KOPT-K1 (cell line): ENCODE data around the gene OMA1.

Experiments used
- H3K27ac ChIP-seq: fragments of 200-600 bp; sonication (generic); 2 replicates; pipeline ENCODE4 v1.5.1; 2016; ENCODE audit warnings: antibody characterized with exemption, mild to moderate bottlenecking, low read depth, low read length; ENCODE audit not compliant: poor library complexity, severe bottlenecking
- H3K36me3 ChIP-seq: fragments of 200-600 bp; sonication (generic); 2 replicates; pipeline ENCODE4 v1.5.1; 2017; ENCODE audit warnings: antibody characterized with exemption, mild to moderate bottlenecking, low read length, moderate library complexity; ENCODE audit not compliant: insufficient read depth
- H3K9me3 ChIP-seq: fragments of 200-600 bp; sonication (generic); 2 replicates; pipeline ENCODE4 v1.5.1; 2017; ENCODE audit warnings: antibody characterized with exemption, low read length, mild to moderate bottlenecking; ENCODE audit not compliant: insufficient read depth, poor library complexity, severe bottlenecking

Gene OMA1

DNA sequence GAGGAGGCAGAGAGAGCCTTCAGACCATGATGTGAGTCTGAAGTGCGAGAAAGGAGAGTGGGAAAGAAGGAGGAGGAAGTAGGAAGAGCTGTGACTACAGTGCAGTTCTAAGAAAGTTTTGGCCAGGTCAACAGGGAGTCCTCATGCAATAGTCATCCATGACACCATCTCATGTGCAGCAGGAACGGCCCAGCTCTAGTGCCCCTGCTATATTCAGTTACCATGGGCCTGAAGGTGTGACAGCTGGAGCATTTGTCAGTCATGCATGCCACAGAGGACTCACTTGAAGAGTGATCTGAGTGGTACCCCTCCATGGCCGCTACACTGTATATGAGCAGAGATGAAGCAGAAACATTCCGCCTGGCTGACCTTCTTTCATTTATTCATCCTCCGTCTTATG lies 77.9 kb downstream of the OMA1 start:
- no peak overlapping the region for H3K27ac ChIP-seq
- H3K36me3 ChIP-seq, result no peaks in the 10 kb centered on the region
- H3K9me3 ChIP-seq, result no peaks in the 10 kb centered on the region

DNA sequence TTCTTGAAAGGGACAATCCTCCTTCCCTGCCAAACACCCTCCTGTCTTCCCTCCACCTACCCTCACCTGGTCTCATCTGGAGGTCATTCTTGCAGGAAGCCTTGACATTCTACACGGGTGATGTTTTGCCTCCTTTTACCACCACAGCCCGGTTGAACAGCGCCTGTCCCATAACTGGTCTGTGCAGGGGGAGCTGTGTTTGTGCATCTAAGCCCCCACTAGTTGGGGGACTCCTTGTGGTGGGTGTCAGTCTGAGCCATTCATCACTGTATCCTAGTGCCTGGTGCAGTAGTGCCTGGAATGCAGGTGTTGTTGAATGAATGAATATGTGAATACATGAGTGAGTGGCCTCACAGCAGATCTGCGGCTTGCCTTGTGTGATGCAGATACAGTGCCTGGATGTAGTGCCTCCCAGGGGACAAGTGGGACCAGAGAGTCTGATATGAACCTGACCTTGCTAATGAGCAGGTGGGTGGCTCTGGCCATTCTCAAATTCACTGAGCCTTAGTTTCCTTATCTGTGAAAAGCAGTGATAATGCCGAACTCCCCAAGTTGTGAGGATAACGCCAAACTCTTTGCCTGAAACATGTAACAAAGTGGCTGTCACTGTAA lies 79.8 kb downstream of the OMA1 start:
- Histone ChIP-seq H3K36me3 (no peaks in the 10 kb centered on the region), H3K9me3 (no peaks in the 10 kb centered on the region), H3K27ac (no peak overlapping the region)

DNA sequence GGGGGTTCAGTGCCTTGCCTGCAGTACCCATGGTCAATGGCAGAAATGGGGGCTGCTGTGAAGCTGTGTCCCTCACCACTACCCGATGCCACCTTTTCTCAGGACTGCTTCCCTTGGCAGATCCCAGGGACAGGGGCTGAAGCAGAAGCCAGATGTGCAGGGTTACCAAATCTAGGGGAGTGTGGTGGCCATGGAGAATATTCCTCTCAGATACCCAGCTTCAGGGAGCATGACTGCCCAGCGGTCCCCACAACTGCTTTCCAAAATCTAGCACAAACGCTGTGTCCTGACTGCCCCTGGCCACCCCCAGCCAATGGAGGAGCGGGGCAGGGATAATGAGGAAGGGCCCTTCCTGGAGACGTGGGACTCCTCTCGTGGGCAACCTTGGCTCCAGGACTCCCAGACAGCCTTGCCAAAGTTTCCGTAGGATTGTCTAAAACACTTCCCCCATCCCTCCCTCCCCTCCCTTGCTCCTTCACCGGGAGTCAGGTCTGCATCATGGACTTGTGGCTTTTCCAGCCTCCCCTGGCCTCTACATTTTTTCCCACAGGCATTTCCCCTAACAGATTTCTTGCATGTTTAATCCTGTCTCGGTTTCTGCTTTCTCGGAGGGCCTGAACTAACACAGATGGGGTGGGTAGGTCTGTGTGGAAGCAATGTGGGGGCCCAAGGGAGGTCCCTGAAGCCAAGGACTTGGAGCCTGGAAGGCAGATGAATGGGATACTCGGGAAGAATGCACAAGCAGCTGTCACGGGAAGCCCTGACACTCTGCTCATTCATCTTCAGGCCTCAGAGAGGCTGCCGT lies 80.5 kb downstream of the OMA1 start:
- H3K9me3 ChIP-seq, result no peaks in the 10 kb centered on the region
- no peaks in the 10 kb centered on the region for H3K36me3 ChIP-seq
- H3K27ac ChIP-seq, result no peak overlapping the region

DNA sequence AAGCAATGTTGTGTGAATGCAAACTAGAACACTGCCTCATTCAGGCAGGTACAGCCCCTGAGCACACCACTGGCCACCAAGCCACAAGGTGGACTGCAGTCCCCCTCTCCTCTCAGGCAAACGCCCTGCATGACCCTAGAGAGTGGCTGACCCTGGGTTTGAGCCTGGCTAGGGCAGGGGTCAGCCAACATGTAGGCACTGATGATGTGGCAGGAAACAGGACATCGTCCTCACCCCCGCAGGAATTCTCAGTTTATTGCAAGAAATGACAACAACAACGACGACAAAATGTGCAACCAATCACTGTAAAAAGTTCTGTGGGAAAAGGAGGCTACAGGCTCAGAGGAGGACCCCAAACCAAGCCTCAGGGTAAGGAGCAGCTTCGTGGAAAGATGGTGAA lies 81.3 kb downstream of the OMA1 start:
- Histone ChIP-seq H3K27ac (no peak overlapping the region), H3K9me3 (no peaks in the 10 kb centered on the region), H3K36me3 (no peaks in the 10 kb centered on the region)

DNA sequence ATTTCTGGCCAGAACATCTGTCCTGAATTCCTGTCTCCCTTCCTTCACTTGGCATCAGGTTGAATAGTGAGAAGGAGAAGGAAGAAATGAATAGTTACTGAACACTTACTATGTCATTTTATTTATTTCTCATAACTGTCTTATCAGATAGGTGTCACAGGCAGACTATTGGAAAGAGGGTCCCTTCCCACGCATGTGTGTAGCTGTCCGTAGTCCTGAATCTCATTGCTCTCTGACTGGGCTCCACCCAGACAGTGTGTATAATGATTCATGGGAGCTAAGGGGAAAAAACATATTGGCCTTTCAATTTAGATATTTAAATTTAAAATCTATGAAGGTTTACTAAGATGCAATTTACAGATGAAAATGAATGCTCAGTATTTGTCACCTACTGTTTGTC lies 86.1 kb downstream of the OMA1 start:
- H3K36me3 ChIP-seq, result no peaks in the 10 kb centered on the region

DNA sequence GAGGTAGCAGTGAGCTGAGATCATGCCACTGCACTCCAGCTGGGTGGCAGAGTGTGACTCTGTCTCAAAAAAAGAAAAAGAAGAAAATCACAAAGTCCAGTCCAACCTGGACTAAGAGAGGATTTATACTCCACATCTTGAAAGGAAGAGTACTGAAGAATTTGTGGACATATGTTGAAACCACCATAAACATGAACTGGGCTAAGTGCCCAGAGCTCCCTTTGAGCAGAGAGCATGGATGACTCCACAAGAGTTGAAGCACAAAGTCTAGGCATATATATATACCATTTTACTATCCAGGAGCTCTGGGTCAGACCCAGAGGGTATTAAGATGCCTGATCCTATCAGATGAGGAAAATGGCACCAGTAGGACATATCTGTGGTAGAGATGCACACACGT lies 86.6 kb downstream of the OMA1 start:
- no peaks in the 10 kb centered on the region for H3K36me3 ChIP-seq
- H3K9me3 ChIP-seq, result no peaks in the 10 kb centered on the region
- no peak overlapping the region for H3K27ac ChIP-seq

More for the DNA sequence above, 86.1 kb downstream of the OMA1 start:
- no peak overlapping the region for H3K27ac ChIP-seq
- H3K9me3 ChIP-seq, result no peaks in the 10 kb centered on the region

DNA sequence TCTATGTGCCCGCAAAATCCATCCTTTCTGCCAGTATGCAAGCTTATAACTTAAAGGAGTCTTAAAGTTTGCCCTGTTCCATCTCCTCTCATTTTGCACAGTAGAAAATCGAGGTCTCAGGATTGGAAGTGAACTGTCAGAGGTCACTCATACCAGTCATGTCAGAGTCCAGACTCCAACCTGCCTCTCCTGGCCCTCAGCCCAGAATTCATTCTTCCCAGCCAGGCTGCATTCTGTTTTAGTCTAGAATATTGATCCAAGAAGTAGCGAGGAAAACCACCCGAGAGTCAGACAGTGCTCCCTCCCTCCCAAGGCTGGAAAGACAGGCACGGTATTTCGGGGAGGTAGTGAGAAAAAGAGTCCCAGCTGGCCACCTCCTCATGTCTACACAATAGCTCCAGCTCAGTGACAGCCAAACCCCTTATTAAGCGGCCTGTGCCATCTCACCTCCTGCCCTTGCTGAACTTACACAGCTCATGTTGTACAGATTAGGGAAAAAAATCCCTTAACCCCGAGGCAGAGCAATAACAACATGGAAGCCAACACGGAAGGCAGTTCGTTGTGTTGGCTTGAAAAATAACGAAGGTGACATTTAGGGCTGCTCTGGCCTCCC lies 89.4 kb downstream of the OMA1 start:
- Histone ChIP-seq H3K36me3 (no peaks in the 10 kb centered on the region), H3K27ac (no peak overlapping the region), H3K9me3 (no peaks in the 10 kb centered on the region)

DNA sequence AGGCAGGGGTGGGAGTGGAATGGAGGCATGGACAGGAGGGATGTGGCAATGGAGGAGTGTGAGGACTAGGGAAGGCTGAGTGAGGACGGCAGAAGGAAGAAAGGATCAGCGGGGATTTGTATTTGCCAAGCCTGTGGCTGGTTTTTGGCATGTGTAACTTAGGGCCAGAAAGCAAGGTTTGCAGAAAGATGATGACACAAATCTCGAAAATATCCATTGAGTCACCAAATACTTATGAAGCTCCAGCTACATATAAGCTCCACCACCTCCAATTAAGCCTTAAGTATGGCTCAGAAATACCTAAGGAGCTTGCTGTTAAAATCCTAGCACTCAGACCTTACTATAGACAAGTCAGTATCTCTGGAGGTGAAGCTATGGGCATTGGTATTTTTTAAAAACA lies 90.1 kb downstream of the OMA1 start:
- Histone ChIP-seq H3K36me3 (no peaks in the 10 kb centered on the region), H3K27ac (no peak overlapping the region), H3K9me3 (no peaks in the 10 kb centered on the region)

DNA sequence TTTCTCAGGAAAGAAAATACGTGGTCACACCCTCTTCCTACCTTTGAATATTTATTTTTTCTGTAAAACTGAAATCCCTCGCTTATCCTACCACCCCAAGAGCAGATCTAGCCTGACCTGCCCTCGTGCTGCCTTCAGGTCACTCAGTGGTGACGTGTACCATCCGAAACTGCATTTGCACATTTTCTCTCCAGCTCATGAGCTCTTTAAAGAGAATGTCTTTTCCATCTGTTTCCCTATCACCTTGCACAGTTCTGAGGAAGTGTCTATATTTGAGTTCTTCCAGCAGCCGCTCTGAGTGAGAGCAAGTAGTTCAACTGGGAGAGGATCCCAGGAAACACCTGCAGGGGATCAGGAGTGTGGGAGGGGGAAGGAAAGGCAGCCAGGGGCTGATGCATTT lies 91.7 kb downstream of the OMA1 start:
- no peaks in the 10 kb centered on the region for H3K9me3 ChIP-seq

DNA sequence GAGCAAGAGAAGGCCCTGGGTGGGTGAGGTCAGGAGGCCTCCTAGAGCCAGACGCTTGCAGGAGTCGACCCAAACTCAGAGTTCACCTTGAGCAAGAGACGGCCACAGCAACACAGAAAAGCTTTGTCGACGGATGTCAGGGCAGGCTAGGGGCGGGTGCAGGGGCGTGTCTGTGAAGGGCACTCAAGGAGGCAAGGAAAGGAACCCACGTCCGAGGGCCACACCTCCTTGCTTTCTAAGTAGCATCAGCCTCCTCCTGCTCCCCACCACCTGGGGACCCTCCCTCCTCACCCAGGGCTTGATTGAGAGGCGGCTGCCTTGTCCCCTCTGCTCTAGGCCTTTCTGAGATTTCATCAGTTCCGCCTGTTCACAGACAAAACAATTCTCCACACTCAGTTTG lies 92.1 kb downstream of the OMA1 start:
- Histone ChIP-seq H3K36me3 (no peaks in the 10 kb centered on the region), H3K27ac (no peak overlapping the region), H3K9me3 (no peaks in the 10 kb centered on the region)

More for the DNA sequence above, 91.7 kb downstream of the OMA1 start:
- no peaks in the 10 kb centered on the region for H3K36me3 ChIP-seq
- no peak overlapping the region for H3K27ac ChIP-seq

DNA sequence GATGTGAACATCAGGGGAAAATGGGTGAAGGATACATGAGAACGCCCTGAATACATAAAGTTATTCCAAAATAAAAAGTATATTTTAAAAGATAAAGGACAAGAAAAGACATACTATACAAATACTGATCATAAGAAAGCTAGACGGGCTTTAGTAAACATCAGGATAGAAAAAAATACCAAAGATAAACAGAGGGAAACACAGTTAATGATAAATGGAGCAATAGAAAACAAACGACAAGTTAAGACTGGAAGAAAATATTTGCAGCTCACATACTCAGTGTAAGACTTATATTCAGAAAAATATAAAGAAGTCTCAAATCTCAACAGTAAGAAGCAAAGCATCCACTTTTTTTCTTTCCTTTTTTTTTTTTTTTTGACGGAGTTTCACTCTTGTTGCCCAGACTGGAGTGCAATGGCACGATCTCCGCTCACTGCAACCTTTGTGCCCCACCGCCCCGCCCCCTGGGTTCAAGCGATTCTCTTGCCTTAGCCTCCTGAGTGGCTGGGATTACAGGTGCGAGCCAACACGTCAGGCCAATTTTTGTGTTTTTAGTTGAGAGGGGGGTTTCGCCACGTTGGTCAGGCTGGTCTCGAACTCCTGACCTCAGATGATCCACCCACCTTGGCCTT lies 94.8 kb downstream of the OMA1 start:
- Histone ChIP-seq H3K36me3 (no peaks in the 10 kb centered on the region), H3K9me3 (no peaks in the 10 kb centered on the region), H3K27ac (no peak overlapping the region)

DNA sequence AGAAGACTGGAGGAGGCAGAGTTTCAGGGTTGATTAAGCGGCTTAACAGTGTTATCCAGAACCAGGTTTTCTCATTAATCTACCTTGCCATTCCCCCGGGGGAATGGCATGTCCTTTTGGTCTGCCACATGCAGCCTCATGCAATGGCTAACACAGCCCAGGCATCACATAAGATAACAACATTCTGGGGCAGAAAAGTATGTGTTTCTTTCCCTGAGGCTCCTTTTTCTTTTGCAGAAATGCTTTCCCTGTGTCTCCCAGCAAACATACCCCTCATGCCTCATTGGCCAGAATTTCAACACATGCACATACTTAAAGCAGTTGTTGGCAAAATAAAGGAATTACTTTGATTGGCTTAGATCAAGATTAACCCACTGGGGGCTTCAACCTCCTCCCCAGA lies 98.6 kb downstream of the OMA1 start:
- Histone ChIP-seq H3K36me3 (no peaks in the 10 kb centered on the region), H3K9me3 (no peaks in the 10 kb centered on the region), H3K27ac (no peak overlapping the region)

DNA sequence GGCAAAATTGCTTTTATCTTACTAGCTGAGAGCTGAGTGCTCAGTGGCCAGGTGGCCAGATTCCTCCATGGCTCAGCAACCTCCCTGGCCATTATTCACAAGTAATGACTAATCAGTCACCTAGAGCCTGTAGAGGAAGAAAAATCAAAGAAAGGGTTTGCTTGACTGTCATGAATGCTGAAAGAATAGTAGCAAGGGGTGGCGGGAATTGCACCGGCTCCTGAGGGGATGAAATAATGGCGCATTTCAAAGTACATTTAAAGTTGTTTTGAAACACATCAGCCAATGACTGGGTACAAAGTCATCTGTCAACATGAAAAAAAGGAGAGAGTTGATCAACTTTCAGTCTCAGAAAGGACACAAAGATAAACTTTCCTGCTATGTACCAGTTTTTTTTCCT lies 99.5 kb downstream of the OMA1 start:
- Histone ChIP-seq H3K9me3 (no peaks in the 10 kb centered on the region), H3K27ac (no peak overlapping the region), H3K36me3 (no peaks in the 10 kb centered on the region)

DNA sequence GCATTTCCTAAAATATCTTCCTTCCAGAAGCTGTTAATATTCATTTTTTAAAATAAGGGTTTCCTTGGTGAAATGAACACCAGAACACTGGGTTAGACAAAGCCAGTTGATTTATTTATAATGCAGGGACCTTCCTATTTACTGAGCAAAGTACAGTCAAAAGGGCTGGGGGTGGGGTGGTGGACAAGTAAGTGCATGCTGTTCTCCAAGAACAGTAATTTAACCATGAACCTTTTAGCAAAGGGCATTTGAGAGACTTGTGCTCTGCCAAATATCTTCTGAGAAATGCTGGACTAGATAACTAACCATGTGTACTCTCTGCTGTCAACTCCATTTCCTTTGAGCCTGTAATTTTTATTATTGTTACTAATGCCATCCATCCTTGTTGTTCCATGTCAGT lies 100.2 kb downstream of the OMA1 start:
- H3K27ac ChIP-seq, result no peak overlapping the region
- H3K9me3 ChIP-seq, result no peaks in the 10 kb centered on the region
- no peaks in the 10 kb centered on the region for H3K36me3 ChIP-seq
